Neural cell (in vitro differentiated cells): ENCODE results near the gene THRB.

Experiments used
- CTCF ChIP-seq: fragments of 450-650 bp; IDR thresholded peaks from 2 replicates; pipeline ENCODE4 v1.5.1; 2014; ENCODE audit warnings: antibody characterized with exemption, mild to moderate bottlenecking, moderate library complexity; ENCODE audit not compliant: poor library complexity, severe bottlenecking
- EP300 ChIP-seq: fragments of 450-650 bp; conservative IDR thresholded peaks from 2 replicates; pipeline ENCODE4 v1.6.1; 2014; ENCODE audit warnings: antibody characterized with exemption, mild to moderate bottlenecking, moderate library complexity; ENCODE audit not compliant: poor library complexity, severe bottlenecking
- EZH2 ChIP-seq: fragments of 200-600, 300-800 bp; shearing (Covaris generic), sonication (generic); IDR thresholded peaks from 2 replicates; pipeline ENCODE4 v1.6.1; 2014; ENCODE audit warnings: antibody characterized with exemption, low read length, borderline replicate concordance, mild to moderate bottlenecking; ENCODE audit not compliant: insufficient read depth, poor library complexity, severe bottlenecking
- MXI1 ChIP-seq: fragments of 450-650 bp; conservative IDR thresholded peaks from 2 replicates; pipeline ENCODE4 v1.6.1; 2014; ENCODE audit warnings: antibody characterized with exemption, mild to moderate bottlenecking; ENCODE audit not compliant: poor library complexity, severe bottlenecking
- POLR2AphosphoS5 ChIP-seq: IDR thresholded peaks from 2 replicates; pipeline ENCODE4 v1.6.1; 2012
- RAD21 ChIP-seq: fragments of 450-650 bp; conservative IDR thresholded peaks from 2 replicates; pipeline ENCODE4 v1.6.1; 2014; ENCODE audit warnings: antibody characterized with exemption, mild to moderate bottlenecking, moderate library complexity
- REST ChIP-seq: IDR thresholded peaks from 2 replicates; pipeline ENCODE4 v1.6.1; 2012; ENCODE audit warnings: borderline replicate concordance
- SMC3 ChIP-seq: fragments of 450-650 bp; conservative IDR thresholded peaks from 2 replicates; pipeline ENCODE4 v1.6.1; 2014; ENCODE audit warnings: antibody characterized with exemption, mild to moderate bottlenecking, moderate library complexity; ENCODE audit not compliant: poor library complexity
- TAF1 ChIP-seq: IDR thresholded peaks from 2 replicates; pipeline ENCODE4 v1.6.1; 2012; ENCODE audit warnings: low read depth

GRCh38 chr3:24185738-24186384 is 308.8 kb downstream of the THRB start:
- TF ChIP-seq CTCF (peak; percentile 60), POLR2AphosphoS5 (no peak), EZH2 (no peak), EP300 (no peak), MXI1 (no peak), REST (no peak), SMC3 (peak; percentile 70), TAF1 (no peak), RAD21 (peak; percentile 54)
